Measurements from ENCODE around the gene MYO1A. TPM values are rescaled to one million over a fixed set of nuclear protein-coding genes. Genes with fewer than 3 reads are reported as not detected.

The MYO1A gene
- total and polyA plus RNA-seq, 8 donors, result 0.70 to 97.3 (median 17.4) TPM

DNA sequence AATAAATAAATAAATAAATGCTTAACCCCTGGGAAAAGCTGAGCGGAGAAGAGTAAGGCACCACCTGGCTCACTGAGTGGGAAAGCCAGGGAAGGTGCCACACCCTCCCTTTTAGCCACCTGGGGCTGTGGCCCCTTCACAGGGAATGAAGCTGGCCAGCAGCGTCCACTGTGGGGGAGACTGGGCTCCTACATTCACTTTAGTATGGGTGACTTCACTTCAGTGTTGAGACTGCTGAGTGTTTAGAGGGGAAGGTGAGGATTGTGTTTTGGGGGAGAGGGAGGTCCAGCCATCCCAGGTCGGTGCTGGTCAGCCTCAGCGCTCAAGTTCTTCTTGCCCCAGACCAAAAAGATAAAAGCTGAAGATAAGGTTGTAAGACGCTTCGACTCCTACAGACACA, 40.6 kb upstream of the MYO1A start:
- WGBS, 5 donors, result 34 to 40% (median 36%) methylated on average over 5 to 6 of the region's 6 CpGs

DNA sequence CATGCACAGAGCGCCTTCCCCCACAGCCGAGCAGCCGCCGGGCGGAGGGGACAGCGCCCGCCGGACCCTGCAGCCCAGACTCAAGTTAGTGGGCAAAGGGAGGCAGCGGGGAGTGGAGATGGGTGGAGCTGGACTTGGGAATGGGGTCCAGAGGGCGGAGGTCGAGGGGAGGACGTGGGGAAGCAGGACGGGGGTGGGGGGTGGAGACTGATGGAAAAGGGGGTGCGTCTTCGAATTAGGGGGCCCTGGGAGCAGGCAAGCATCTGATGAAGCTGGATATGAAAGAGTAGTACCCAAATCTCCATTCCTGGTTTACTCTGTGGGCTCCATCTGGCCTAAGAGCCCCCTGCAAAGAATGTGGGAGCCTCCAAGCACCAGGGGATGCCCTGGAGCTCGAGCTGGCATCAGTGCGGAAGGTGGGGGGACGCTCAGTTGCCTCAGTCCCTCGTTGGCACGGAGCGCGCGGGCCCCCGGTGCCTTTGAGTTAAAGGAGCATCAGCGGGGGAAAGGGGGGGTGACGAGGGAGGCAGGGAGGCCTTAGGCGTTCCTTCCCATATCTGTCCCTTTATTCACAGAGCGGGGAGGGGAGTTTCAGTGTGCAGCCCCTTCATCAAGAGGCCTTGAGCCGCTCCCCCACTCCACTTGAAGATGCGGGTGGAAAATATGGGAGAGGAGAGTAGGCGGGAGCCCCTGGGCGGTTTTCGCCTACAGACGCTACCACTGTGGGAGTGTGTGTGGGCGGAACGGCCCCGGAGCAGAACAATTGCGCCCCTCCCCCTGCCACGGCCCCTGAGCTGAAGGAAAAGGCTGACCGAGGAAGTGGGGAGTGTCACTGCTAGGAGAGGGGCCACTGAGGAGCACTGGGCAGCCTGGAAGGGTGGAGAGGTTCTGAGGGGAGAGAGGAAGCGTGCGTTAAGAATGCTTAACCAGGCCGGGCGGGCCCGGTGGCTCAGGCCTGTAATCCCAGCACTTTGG, 39.6 kb upstream of the MYO1A start:
- H3K4me3 ChIP-seq, result peak overlapping the region; percentile 87 to 93 (median 90)
- no peaks in the 10 kb centered on the region for H3K9me3 ChIP-seq
- 0 to 1% (median 1%) methylated on average over 36 to 45 of the region's 45 CpGs for WGBS, 5 donors
- peaks cover 25 to 35% (median 30%) of the 10 kb centered on the region in 4 donors for H3K36me3 ChIP-seq
- intact Hi-C loops (cut with DNase I; ENCODE audit: low total_unique reads), result no loop called here
- H3K4me1 ChIP-seq, result peaks cover 59 to 85% (median 71%) of the 10 kb centered on the region in 4 donors
- H3K27me3 ChIP-seq, result no peaks in the 10 kb centered on the region
- DNase-seq, result peak; percentile 58 to 88
- TF ChIP-seq POLR2A (IDR thresholded peaks at IDR 0.05) (no peak), POLR2AphosphoS5 (IDR thresholded peaks at IDR 0.05) (peak; percentile 34 to 66 (median 57)), EP300 (IDR thresholded peaks at IDR 0.05) (no peak)
- TF ChIP-seq, protein P1, sequence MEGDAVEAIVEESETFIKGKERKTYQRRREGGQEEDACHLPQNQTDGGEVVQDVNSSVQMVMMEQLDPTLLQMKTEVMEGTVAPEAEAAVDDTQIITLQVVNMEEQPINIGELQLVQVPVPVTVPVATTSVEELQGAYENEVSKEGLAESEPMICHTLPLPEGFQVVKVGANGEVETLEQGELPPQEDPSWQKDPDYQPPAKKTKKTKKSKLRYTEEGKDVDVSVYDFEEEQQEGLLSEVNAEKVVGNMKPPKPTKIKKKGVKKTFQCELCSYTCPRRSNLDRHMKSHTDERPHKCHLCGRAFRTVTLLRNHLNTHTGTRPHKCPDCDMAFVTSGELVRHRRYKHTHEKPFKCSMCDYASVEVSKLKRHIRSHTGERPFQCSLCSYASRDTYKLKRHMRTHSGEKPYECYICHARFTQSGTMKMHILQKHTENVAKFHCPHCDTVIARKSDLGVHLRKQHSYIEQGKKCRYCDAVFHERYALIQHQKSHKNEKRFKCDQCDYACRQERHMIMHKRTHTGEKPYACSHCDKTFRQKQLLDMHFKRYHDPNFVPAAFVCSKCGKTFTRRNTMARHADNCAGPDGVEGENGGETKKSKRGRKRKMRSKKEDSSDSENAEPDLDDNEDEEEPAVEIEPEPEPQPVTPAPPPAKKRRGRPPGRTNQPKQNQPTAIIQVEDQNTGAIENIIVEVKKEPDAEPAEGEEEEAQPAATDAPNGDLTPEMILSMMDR (IDR thresholded peaks at IDR 0.05), result no peak
- H3K27ac ChIP-seq, result peak overlapping the region; percentile 93 to 99 (median 98)

More for the DNA sequence above, 40.6 kb upstream of the MYO1A start:
- no peaks in the 10 kb centered on the region for H3K9me3 ChIP-seq
- peak overlapping the region; percentile 87 to 93 (median 90) for H3K4me3 ChIP-seq
- intact Hi-C loops (cut with DNase I; ENCODE audit: low total_unique reads), result no loop called here
- peak overlapping the region in 4 of 5 donors; percentile 96 to 99 (median 98) for H3K27ac ChIP-seq
- H3K36me3 ChIP-seq, result peaks cover 32 to 44% (median 40%) of the 10 kb centered on the region in 4 donors
- peaks cover 57 to 87% (median 71%) of the 10 kb centered on the region in 4 donors for H3K4me1 ChIP-seq
- no peaks in the 10 kb centered on the region for H3K27me3 ChIP-seq
- no peak for DNase-seq
- TF ChIP-seq EP300 (IDR thresholded peaks at IDR 0.05), result no peak
- no peak for TF ChIP-seq POLR2A (IDR thresholded peaks at IDR 0.05)
- TF ChIP-seq, protein P1 (IDR thresholded peaks at IDR 0.05), result no peak
- no peak for TF ChIP-seq POLR2AphosphoS5 (IDR thresholded peaks at IDR 0.05)

DNA sequence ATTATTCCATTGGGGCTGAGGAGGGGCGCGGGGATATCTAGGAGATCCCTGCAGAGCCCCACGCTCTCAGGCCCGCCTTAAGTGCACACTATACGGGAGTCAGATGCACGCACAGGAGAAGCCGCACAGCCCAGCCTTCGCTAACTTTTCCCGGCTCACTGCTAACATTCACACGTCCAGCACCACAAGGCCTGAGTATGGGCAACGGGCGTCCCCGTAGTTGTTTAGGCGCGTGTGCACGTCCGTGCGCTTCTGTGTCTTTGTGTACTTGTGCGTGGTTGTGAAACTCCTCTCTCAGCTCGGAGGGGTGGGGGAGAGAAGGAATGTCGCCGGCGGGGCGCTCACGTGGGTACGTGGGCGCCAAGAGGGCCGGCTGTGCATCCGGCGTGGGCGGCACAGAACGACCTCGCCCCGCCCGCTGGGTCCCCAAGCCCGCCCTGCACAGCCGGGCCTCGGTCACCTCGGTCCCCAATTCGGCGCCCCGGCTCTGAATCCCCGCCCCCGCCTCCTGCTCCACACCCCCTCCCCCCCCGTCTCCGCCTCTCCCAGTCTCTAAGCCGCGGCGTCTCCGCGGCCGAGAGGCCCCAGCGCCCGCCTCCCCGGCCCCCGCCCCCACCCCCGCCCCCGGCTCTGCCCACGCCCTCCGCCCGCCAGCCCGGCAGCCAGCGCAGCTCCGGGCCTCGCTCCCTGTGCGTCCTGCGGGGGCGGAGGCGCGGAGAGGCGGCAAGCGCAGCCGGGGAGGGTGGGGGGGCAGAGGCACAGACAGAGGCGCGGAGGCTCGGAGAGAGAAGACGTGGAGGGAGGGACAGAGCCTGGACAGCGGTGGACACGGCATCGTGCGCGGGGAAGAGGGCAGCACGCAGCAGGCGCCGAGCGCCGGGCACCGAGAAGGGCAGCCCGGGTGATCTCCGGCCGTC, 38.7 kb upstream of the MYO1A start, which contains the start of gene NAB2:
NAB2 (plus strand) TSS at position 761 of the 917 bp plus-strand sequence. CDS start 158 bp downstream, outside the sequence.
- WGBS, 5 donors, result 0 to 1% (median 1%) methylated on average over 18 to 91 of the region's 91 CpGs
- no peaks in the 10 kb centered on the region for H3K27me3 ChIP-seq
- H3K9me3 ChIP-seq, result no peaks in the 10 kb centered on the region
- H3K36me3 ChIP-seq, result peaks cover 23 to 28% (median 26%) of the 10 kb centered on the region in 4 donors
- TF ChIP-seq, protein P1 (IDR thresholded peaks at IDR 0.05), result no peak
- TF ChIP-seq EP300 (IDR thresholded peaks at IDR 0.05) (no peak), POLR2A (IDR thresholded peaks at IDR 0.05) (peak in 2 of 4 donors; percentile 49 to 54), POLR2AphosphoS5 (IDR thresholded peaks at IDR 0.05) (peak; percentile 96 to 98 (median 97))
- H3K27ac ChIP-seq, result peak within 1 kb of the TSS; percentile 93 to 99 (median 98)
- DNase-seq, result peak; percentile 98
- H3K4me3 ChIP-seq, result peak within 1 kb of the TSS; percentile 87 to 93 (median 90)
- peaks cover 49 to 75% (median 62%) of the 10 kb centered on the region in 4 donors for H3K4me1 ChIP-seq
- intact Hi-C loops (cut with DNase I; ENCODE audit: low total_unique reads), result no loop called here

Data from stomach (tissue), 9 donors.